Measurements from ENCODE around the gene CSRNP3.
"Not testable (repeated sequence)": the region's sequence is repeated elsewhere in the genome, so short reads cannot be mapped to it uniquely, and the experiment has no call there.

The CSRNP3 gene

GRCh38 chr2:165558832-165559231, 89.3 kb downstream of the CSRNP3 start:
- no peak for DNase-seq

GRCh38 chr2:165560377-165560988, 91.0 kb downstream of the CSRNP3 start:
- no peak for DNase-seq

- no peak for DNase-seq
Observed at GRCh38 chr2:165561516-165561915, 92.0 kb downstream of the CSRNP3 start.

- DNase-seq = no peak
Observed at GRCh38 chr2:165562233-165562632, 92.7 kb downstream of the CSRNP3 start.

GRCh38 chr2:165563468-165564225, 94.1 kb downstream of the CSRNP3 start:
- DNase-seq = no peak

- DNase-seq = no peak
Observed at GRCh38 chr2:165566008-165566407, 96.5 kb downstream of the CSRNP3 start.

- no peak for DNase-seq
Observed at GRCh38 chr2:165567273-165567672, 97.8 kb downstream of the CSRNP3 start.

GRCh38 chr2:165568361-165568760, 98.9 kb downstream of the CSRNP3 start:
- DNase-seq = no peak

GRCh38 chr2:165571477-165571876, 102.0 kb downstream of the CSRNP3 start:
- no peak for DNase-seq

GRCh38 chr2:165572151-165572550, 102.7 kb downstream of the CSRNP3 start:
- no peak for DNase-seq

GRCh38 chr2:165573534-165574461, 104.3 kb downstream of the CSRNP3 start:
- no peak for DNase-seq

GRCh38 chr2:165575044-165575615, 105.6 kb downstream of the CSRNP3 start:
- no peak for DNase-seq

- DNase-seq = no peak
Observed at GRCh38 chr2:165576409-165577154, 107.1 kb downstream of the CSRNP3 start.

GRCh38 chr2:165582409-165582808, 112.9 kb downstream of the CSRNP3 start:
- no peak for DNase-seq

GRCh38 chr2:165582863-165583506, 113.5 kb downstream of the CSRNP3 start:
- no peak for DNase-seq

GRCh38 chr2:165584126-165584654, 114.7 kb downstream of the CSRNP3 start:
- no peak for DNase-seq

- DNase-seq = no peak
Observed at GRCh38 chr2:165586019-165586418, 116.5 kb downstream of the CSRNP3 start.

- no peak for DNase-seq
Observed at GRCh38 chr2:165587335-165587938, 117.9 kb downstream of the CSRNP3 start.

GRCh38 chr2:165590999-165591398, 121.5 kb downstream of the CSRNP3 start:
- DNase-seq = not testable (repeated sequence)

- DNase-seq = no peak
Observed at GRCh38 chr2:165593081-165593480, 123.6 kb downstream of the CSRNP3 start.

Measured in CD4-positive, alpha-beta T cell treated with Interleukin-1 beta for 1 hour (primary cell).